K562 (cell line): ENCODE measurements around the gene PANK2. TPM values are rescaled to one million over a fixed set of nuclear protein-coding genes. Genes with fewer than 3 reads are reported as not detected.

Experiments
- CREB3L1 ChIP-seq: fragments of 450-650 bp; IDR thresholded peaks from 2 replicates; pipeline ENCODE4 v1.6.1; 2014; ENCODE audit warnings: low read depth, mild to moderate bottlenecking, moderate library complexity, borderline replicate concordance
- KDM1A ChIP-seq, 2 experiments: fragments of 450-650 bp; IDR thresholded peaks; 2 replicates each; pipeline ENCODE4 v1.6.1; 2016; ENCODE audit warnings: mild to moderate bottlenecking in 2 of 2
- KDM5B ChIP-seq: fragments of 200-600 bp; sonication (generic); IDR thresholded peaks from 2 replicates; pipeline ENCODE4 v1.6.1; 2012; ENCODE audit warnings: low read depth, mild to moderate bottlenecking, moderate library complexity, low read length, control low read depth, inconsistent platforms; ENCODE audit not compliant: insufficient replicate concordance
- MEF2D ChIP-seq: conservative IDR thresholded peaks from 2 replicates; pipeline ENCODE4 v1.6.1; 2016; ENCODE audit warnings: low read depth, missing genetic modification characterization, missing compliant biosample characterization
- MTA1 ChIP-seq: fragments of 450-650 bp; IDR thresholded peaks from 2 replicates; pipeline ENCODE4 v1.6.1; 2017; ENCODE audit warnings: borderline replicate concordance
- RBM39 ChIP-seq: fragments of 200-400 bp; formaldehyde crosslinking; optimal IDR thresholded peaks from 2 replicates; pipeline ENCODE3; 2018; ENCODE audit warnings: low read depth, low read length
- ZNF121 ChIP-seq: sonication (generic); formaldehyde crosslinking; conservative IDR thresholded peaks from 2 replicates; pipeline ENCODE4 v1.8.0; 2022; ENCODE audit warnings: missing genetic modification reagents
- ZNF318 ChIP-seq, 2 experiments: fragments of 450-650 bp; IDR thresholded peaks; 2 replicates each; pipeline ENCODE4 v1.6.1; 2016; ENCODE audit warnings: mild to moderate bottlenecking in 2 of 2, borderline replicate concordance in 1 of 2, low read depth in 1 of 2, moderate library complexity in 1 of 2
- polyA plus RNA-seq, 8 experiments: library from polyadenylated mRNA; depleted of rRNA in 4 of 8; stranded (reverse) in 5 of 8; unstranded in 3 of 8; fragments of >200 nt; fragmentation: Nextera tagmentation in 2 of 8; fragmentation: Illumina TruSeq in 1 of 8; extraction: Ambion mirVana in 2 of 8; extraction: Trizol in 1 of 8; gene quantifications; 2 replicates each; pipeline versions ENCODE4 v1.2.1 to v1.2.3, GENCODE V29; 2011 to 2014; ENCODE audit warnings: inconsistent platforms in 1 of 8, missing spikeins in 1 of 8
- total RNA-seq, 7 experiments: library from RNA; depleted of rRNA in 6 of 7; stranded (reverse); fragments of >200 nt in 6 of 7; fragmentation: Illumina TruSeq in 2 of 7; extraction: Trizol in 2 of 7; gene quantifications; 2 replicates each; pipeline versions ENCODE4 v1.2.1 to v1.2.3, GENCODE V29; 2011 to 2021; ENCODE audit warnings: low replicate concordance in 1 of 7

PANK2 gene
- total and polyA plus RNA-seq, 9 of the 15 experiments (the other 6 are each of a cell fraction or from before 2014, with no cell fraction given), result 14.9 to 43.5 (median 31.4) TPM

GRCh38 chr20:3890999-3891929 lies 2.1 kb downstream of the PANK2 start (continued):
- no peak for TF ChIP-seq ZNF318 (IDR thresholded peaks at IDR 0.05; ENCODE audit: borderline replicate concordance in 1 of 2, low read depth in 1 of 2)
- peak; percentile 45; the same call in 1 of the 2 replicates for TF ChIP-seq ZNF121
- no peak for TF ChIP-seq KDM1A (IDR thresholded peaks at IDR 0.05)
- TF ChIP-seq CREB3L1, result no peak
- TF ChIP-seq RBM39, result no peak
- no peak for TF ChIP-seq MEF2D
- no peak for TF ChIP-seq MTA1
- TF ChIP-seq KDM5B, result no peak
